Kasumi-1 (cell line): ENCODE data around the gene AP3D1.

ENCODE experiments used
- DNase-seq, 2 experiments: peaks; one replicate each; lab custom pipeline; 2025; lab: John Stamatoyannopoulos, UW

Gene AP3D1

DNA sequence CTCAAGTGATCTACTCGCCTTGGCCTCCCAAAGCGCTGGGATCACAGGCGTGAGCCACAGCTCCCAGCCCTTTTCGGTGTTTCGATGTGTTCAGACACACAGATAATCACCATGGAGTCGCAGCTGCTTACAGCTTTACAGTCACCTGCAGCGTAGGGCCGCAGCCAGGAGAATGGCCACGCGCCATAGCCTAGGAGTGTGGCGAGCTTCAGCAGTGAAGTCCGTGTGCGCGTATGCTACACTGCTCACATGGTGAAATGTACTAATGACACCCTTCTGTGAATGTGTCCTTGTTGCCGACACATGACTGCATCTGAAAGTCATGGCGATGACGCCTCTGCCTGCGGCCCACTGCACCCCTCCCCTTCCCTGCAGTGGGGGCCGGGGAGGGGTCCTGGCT, 23.6 kb downstream of the AP3D1 start:
- DNase-seq, result no peak

DNA sequence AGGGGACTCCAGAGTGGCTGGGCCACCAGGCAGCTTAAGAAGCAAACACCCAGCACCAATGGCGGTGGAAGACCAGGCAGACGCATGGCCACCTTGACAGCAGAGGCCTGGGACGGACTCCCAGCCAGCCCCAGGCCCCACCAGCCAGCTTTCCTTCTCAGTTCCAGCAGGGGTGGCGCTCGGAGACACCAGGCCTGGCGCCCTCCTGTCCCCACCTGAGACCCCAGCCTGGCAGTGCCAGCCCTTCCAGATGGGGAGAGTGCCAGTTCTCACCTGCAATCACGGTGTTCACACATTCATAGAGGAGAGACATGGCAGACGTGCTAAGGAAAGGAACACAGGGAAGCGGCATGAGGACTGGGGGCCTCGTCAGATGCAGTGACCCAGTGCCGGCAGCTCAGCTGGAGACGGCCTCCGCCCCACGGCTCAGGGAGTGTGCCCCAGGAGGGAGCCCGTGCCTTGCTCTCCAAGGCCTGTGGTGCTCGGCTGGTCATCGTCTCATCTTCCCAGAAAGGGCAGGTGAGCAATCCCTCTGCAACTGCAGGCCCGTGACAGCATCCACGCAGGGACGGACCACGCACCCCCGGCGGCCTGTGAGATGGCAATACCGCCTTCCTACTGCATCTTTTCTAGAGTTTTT, 24.4 kb downstream of the AP3D1 start:
- DNase-seq, result no peak

DNA sequence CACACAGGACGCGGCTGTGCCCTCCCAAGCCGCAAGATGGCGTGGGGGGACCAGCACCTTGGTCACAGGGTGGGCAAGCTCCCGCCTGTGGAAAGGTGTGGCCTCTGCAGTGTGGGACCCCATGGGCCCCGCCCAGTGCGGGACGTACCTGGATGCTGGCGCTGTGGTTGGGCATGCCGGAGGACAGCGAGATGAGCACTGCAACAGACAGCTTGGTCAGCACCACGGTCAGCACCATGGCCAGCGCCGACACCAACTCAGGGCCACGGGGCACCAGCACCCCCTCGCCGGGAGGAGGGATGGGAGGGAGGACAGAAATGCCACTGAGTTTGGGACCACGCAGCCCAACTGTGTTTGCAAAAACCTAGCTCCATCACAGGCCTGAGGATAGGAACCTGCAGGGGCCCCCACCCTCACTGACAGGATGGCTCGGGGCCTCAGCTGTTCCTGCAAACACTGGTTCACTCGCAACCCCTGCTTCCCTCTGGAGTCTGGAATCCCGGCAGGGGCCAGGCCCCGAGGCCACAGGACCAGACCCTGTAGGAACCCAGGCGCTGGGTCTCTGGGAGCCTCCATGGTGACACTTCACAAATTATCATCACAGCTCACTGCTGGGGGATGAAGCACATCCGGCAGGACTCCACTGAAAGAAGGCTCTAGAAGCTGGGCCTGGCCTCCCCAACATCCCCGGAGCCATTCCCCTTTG, 27.5 kb downstream of the AP3D1 start:
- peak in 1 of 2 experiments; percentile 4 for DNase-seq

DNA sequence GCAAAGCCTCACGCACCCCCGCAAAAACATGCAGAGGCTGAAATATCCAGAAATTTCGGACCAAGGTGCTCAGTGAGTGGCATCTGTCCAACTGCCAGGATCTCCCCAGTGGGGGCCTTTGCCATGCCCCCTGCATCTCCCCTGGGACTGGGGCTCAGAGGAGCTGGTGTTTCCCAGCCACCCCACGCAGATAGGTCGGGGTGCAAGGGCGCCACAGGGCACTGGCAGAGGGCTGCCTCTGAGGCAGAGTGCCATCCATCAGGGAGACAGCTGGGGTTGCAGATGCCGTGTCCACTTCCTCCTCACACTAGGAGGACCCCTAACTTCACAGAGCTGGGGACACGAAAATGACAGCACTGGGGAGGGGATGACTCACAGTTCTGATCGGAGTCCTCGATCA, 28.4 kb downstream of the AP3D1 start:
- no peak for DNase-seq

DNA sequence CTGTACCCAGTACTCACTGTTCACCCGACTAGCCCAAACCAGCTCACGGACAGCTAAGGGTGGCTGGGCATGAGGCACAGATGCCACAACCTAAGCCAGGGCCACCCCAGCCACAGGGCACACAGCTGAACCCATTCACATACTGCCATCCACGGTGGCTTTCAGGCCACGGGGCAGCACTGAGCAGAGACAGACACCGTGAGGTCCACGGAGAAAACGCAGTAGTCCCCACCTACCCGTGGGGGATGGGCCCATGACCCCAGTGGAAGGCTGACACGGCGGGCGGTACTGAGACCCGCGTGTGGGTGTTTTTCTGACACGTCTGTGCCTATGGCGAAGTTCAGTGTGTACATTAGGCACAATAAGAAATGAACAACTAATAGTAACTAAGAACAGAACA, 29.1 kb downstream of the AP3D1 start:
- no peak for DNase-seq

DNA sequence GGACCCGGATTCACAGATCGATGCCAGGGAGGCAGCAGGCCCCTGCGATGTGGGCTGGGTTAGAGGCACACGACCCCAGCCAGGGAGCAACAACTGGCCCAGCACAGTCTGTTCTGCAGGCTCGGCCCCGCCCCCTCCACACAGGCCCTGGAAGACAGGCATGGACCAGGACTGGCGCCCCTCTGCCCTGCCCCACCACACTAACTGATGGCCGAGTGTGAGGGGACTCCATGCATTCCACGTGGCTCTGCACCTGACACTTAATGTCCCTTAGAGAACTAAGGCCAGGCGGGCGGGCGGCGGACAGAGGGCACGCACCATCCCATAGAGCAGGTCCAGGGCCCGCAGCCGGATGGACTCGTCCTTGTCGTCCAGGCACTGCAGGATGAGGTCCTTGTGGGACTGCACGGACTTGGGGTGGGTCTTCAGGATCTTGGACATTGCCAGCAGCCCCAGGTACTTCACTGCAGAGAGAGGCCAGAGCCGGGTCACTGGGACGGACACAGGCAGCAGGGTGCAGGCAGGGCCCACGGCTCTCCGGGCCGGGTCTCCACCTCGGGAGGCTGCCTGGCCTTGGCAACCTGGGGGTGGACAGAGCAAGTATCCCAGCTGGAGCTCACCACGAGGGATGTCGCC, 29.8 kb downstream of the AP3D1 start:
- DNase-seq, result no peak

DNA sequence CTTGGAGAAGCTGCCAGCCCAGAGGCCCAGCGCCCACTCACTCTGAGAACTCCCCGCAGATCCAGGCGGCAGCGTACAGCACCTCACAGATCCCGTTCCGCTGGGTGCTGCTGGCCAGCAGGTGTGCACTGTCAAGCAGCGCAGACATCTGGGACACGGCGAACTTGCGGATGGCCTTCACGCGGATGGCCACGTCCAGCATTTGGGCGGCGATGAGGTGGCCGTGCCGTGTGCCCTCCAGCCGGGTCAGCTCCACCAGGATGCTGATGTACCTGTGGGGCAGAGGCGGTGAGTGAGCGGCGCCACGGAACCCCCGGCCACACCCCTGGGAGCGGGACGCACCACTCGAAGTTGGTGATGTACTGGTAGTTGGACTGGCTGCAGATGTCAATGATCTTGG, 30.5 kb downstream of the AP3D1 start:
- DNase-seq, result no peak

DNA sequence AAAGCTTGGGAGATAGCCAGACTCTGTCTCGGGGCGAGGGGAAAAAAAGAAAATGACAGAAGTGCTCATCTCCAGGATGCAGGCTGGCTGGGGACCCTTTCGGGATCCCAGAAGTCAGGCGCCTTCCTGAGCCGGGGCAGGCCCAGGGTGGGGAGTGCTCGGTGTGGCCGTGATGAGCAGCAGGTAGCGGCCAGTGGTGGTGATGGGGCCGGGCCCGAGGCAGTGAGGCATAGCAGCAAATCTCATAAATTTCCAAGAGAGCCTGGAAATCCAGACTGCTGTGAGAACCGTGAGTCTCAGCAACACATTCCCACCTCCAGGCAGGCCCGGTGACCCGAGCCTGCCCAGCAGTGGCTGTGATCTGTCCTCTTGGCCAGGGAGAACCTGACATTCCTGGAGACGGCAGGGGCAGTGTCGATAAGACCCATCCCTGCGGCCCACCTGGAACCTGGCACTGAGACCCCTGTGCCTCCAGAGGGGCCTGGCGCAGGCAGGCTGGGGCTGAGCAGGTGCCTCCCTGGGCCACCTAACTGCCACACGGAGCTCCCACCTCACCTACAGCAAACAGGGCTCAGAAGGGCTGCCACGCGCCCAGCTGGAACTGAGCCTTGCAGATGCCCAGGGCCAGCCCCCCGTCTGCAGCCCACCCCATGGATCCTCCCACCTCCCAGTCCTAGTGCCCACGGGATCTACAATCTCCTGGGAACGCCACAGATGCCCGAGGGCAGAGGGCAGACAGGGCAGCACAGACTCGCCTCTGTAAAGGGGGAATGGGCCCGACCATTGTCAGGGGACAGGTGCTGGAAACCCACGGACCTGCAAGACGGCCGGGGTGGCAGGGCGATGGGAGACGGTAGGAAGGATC, 31.2 kb downstream of the AP3D1 start:
- DNase-seq, result no peak

DNA sequence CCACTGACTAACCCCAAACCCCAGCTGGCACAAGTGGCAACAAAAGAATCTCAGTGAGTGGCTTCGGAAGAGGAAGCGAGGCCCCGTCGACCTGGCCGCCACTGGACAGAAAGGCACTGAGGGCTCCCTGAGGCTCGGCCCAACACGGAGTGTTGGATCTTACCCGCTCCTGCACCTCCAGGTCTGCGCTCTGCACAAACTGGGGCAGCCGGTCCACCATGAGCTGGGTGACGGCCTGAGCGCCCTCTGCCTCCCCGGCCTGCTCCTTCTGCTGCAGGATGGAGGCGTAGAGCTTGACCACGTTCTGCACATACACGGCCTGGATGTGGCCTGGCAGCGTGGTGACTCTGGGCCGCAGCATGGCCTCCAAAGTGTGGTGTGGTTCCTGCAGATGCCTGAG, 32.9 kb downstream of the AP3D1 start:
- no peak for DNase-seq

DNA sequence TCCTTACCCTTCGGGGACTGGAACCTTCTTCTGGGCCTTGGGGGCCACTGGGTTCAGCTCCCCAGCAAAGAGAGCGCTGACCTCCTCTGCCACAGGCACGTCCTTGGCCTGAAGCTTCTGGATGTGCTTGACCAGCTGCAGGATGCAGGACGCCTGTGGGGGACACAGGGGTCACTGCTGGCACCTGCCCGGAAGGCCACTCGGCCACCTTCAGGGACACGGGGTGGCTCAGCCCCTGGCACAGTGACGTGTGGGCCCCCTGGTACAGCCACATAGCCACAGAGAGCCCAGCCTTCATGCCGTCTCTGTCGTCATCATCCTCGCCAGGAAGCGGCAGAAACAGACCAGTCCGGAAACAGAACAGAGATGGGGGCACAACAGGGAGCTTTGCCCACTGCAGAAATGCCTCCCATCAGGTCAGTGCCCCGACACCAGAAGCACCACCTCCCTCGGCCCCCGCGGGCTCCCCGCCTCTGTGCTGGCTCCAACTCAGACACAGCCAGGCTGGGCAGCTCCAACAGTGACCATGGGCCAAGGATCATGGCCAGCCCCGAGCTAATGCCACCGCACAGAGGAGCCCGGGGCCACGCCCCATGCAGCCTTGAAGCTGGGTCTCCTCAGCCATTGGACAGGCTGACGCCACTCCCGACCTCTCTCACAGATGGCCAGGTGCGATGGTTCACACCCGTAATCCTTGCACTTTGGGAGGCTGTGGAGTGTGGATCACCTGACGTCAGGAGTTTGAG, 34.0 kb downstream of the AP3D1 start:
- DNase-seq, result no peak

DNA sequence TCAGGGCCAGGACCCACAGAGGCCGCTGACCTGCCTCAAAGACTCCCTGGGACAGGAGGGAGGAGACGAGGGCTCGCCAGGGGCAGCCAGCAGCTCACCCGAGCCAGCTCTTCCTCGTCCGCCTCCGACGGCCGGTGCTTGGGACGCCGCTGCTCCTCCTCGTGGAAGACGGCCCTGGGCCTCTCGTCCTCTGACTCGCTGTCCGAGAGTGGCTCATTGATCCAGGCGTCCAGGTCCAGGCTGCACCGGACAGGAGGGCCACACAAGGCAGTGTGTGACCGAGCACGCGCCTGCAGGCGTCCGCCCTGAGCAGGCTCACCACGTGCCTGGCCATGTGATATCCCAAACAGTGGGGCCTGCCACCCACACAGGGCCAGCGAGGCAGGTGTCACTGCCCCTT, 34.9 kb downstream of the AP3D1 start:
- DNase-seq, result no peak

DNA sequence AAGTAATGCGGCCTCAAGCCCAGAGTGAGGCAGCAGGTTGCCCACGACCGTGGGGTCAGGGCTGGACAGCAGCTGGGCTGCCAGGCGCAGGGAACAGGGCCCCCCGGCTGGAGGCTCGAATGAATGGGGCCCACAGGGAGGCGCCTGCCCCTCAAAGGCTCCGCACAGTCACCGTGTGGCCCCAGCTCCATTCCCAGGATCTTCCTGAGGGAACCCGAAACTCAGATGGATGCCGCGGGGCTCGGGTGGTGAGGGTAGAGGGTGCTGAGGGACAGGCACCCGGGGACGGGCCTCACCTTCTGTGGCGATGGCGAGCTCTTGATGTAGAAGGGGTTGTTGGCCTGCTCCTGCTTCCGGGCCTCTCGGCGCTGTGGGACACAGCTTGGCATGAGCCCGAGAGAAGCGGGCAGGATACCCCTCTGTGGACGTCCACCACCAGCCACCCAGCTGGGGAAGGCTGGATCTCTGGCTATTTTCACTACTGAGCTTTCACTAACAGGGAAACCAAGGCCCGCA, 35.4 kb downstream of the AP3D1 start:
- DNase-seq, result no peak

DNA sequence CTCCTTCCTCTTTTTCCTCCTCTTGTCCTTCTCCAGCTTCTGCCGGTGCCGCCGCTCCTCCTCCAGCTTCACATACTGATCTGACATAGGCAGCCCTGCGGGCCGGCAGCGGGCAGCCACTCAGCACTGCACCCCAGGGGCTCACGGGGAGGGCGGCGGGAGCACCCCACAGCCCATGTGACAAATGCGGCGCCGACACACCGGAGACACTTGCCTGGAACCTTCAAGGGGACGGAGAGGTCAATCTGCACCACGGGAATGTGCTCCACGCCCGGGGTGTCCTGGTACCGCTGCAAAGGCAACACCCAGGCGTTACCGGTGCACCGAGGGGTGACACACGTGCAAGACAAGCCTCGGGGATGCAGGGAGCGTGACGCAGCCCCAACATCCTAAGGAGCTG, 36.0 kb downstream of the AP3D1 start:
- no peak for DNase-seq

DNA sequence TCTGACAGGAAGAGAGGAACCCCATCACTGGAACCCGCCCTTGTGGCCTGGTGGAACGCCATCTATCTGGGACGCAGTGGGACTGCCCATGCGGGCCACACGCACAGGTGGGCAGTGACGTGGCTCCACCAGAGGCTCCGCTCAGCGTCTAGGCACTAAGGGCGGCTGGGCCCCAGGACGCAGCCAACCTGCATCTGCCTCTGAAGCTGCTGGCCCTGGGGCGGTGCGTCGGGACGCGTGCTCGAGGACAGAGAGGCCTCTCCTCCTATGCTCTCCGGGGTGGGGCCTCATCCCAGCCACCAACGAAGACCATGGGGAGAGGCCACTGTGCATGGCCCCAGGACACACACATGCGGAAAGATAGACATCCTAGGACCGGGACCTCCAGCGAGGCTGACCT, 36.5 kb downstream of the AP3D1 start:
- no peak for DNase-seq

DNA sequence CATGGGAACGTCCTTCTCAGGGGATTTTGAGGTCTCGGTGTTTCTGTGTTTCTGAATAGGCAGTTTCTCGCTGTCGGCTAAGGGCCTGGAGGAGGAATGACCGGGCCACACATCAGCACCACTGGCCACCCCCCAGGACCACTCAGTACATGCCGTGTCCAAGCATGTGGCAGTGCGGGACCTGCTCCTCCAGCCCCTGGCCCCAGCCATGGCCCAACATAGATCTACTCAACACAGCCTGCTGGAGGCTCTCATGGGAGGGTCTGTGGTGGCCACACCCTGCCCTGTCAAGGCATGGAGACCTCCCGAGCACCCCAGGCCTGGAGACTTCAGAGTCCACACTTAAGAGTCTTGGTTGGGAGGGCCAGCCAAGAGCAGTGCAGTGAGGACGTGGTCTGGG, 37.1 kb downstream of the AP3D1 start:
- DNase-seq, result no peak

DNA sequence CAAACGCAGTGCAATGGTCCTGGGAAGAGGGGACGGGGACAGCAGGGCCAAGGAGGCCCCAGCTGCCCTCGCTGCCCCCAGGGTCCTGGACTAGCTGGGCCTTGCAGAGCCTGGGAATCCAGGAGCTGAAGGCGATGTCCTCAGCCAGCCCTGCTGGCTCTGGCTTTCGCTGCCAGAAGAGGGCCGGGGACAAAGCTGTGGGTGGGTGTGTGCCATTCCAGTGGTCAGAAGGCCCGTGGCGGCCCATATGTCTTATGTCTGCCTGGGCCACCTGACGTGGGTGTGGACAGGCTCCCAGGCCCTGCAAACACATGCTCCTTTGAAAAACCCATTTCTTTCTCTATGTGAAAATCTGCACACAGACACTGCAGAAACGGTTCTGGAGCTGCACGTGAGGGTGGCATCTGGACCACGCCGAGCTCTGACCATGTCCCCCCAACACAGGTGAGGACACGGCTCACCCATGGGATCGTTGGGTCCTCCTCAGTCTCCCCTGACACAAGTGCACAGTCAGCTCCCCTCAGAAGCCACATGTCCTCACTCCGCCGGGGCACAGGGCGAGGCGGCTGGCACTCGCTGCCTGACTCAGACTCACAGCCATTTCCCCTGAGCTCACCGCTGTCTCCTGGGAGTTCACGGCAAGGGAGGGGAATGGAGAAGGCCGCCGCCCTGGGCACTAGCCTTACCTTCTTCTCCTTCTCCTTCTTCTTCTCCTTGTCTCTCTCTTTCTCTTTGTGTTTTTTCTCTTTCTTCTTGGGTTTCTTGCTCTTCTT, 37.7 kb downstream of the AP3D1 start:
- no peak for DNase-seq

DNA sequence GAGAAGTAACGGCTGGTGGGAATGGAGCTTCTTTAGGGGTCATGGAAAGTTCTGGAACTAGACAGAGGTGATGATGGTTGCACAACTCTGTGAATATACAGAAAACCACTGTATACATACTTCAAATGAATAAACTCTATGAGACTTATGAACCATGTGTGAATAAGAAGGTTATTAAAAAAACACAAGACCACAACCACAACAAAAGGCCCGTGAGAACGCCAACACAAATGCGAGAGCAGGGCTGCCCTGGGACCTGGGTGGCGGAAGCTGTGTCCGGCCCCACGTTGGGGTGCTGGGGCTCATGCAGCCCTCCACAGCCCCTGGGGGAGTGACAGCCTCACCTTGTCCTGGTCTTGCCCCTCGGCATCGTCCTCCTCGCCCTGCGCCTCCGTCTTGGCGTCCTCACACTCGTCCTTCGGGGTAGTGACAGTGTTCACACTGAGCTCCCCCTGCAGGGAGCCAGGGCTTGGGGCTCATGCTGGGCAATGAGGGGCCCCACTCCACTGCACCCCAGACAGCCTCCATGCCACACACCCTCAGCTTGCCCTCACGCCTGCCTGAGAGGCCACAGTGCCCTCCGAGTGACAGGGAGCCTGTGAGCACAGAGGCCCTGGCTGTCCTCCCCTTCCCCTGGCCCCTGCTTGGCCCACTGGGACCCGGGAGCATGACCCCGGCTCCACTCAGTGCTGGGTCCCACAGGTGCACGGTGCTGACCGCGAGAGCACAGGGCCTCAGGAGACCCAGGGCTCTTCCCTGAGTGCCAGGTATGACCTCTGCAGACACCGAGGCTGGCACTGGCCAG, 38.6 kb downstream of the AP3D1 start:
- DNase-seq, result no peak

DNA sequence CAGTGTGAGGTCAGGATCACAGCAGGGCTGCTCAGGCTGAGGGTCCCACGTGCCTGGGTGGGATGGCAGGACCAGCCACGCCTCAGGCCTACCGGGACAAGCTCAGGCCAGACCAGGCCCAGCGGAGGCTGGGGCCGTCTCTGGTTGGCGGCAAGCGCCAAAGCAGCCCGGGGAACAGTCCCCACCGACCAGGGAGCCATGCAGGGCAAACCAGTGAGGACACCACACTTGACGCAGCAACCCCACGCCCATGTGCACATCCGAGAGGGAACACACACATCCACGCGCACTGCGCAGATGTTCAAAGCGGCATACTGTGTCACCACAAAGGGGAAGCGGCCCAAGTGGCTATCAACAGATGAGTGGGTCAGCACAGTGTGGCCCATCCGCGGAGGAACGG, 39.5 kb downstream of the AP3D1 start:
- DNase-seq, result no peak

DNA sequence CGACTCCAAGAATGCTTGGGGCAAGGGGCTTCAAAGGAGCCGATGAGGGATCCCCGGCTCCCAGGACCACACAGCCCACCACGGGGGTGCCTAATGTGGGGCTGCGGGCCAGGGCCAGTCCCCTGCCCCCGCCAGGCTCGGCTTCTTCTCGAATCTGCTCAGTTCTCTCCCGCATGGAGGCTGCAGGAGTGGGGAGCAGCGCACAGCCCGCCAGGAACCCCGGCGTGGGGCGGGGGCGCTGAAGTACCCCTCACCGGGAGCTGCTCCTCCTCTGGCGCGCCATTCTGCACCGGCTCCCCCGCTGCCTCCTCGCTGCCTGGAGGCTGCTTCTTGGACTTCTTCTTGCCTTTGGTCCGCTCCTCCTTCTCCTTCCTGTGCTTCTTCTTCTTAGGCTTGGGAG, 39.9 kb downstream of the AP3D1 start:
- no peak for DNase-seq

DNA sequence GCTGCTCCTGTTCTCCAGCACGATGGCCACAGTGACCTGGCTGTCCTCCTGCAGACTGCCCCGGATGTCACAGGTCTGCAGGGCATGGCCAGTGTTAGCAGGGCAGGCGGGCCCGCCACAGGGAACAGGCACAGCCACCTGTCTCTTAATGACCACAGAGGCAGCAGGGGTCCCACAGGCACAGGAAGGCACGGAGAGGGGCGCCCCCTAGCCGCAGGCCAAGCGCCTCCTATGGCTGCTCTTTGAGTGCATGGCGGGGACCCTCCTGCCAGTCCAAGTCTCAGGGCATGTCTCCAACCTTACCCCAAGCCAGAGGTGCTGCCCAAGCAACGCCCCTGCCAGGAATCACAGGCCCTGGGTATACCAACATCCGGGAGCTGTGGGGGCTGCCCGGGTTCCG, 40.5 kb downstream of the AP3D1 start:
- no peak for DNase-seq
